GM19025 (cell line): ENCODE data around the gene KIAA0930.
"Not testable (repeated sequence)": the region's sequence is repeated elsewhere in the genome, so short reads cannot be mapped to it uniquely, and the experiment has no call there.

Source experiments
- ATAC-seq: cut with Tn5 transposase; IDR thresholded peaks from one replicate; pipeline ENCODE4 v1.9.1; 2021; ENCODE audit warnings: mild to moderate bottlenecking, low read depth, moderate library complexity; ENCODE audit not compliant: unreplicated experiment

Gene KIAA0930

DNA sequence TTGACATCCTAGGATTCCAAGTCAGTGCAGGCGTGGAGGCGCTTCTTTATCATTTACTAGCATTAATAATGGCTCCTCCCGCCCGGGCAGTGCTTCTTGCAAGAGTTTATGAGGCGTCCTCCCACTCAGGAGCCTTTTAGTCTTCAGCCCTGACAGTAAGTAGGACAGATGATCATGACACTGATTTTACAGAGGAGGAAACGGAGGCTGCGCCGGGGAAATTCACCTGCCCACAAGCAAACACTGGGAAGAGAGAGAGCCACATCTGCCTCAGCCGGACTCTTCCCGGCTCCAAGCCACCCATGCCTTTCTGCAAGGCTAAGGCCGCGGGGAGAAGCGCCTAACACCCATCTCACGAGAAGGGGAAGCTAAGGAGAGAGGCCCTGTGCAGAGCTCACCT, 35.9 kb downstream of the KIAA0930 start:
- ATAC-seq, result no peak

- ATAC-seq, result no peak
Observed at GRCh38 chr22:45204241-45204640, 36.5 kb downstream of the KIAA0930 start.

DNA sequence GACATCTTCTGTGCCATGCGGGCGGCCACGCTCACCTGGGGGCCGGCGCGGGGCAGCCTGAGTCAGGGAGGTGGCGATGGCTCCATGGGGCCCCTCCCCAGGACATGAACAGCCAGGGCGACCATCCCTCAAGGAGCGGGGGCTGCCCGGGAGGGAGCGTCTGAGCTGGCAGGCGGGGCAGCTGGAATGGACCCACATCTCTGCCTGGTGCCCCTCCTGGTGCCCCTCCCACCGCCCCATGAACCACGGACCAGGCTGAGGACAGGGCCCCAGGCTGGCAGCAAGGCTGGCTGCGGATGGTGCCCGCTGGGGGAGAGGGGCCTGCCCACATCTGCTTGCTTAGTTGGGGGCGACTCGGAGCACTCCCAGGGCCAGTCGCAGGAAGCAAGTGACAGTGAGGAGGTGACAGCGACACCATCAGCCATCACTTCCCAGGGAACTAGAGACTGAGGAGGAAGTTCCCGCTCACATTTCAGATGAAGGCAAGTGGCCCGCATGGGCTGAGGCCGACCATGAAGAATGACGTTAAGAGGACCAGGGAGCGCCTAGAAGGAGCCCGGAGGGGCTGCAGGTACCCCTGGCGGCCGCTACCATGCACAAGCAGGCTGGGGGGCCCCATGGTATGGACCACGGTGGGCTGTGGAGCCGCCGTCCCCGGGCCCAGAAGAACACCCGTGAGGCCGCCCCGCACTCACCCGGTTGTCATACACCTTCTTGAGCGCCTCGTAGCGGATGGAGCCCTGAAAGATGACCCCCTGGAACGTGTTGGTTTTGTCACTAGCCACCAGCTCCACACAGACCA, 37.3 kb downstream of the KIAA0930 start:
- no peak for ATAC-seq

DNA sequence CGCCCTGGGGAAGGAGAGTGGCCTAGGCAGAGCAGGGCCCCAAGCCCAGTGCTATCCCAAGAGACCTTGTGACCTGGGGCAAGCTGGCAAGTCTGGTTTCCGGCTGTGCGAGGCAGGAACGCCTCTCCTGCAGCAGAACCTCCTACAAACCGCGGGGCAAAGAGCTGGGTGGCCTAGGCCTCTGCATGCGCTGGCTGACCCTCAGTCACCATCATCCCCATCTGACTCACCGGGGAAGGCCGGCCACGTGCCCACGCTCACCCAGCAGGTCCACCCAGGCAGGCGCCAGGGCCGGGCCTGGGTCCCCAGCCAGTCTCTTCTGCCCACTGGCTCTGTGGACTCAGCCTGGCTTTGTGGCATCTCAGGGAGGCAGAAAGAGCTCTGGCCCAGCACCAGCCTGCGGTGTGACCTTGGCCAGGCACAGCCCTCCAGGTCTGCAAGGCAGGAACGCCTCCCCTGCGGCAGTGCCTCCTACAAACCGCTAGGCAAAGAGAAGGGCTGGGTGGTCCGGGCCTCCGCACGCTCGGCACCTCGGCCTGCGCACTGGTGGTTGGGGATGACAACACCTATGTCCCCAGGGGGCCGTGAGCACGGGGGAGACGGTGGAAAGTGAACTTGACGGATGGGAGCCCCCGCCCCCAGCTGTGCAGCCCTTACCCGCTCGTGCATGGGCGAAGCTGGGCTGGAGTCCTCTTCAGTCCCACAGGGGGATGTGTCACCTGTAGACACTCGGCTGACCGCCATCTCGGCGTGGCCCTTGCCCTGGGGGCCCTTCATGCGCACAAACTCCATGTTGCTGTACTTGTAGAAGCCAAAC, 38.2 kb downstream of the KIAA0930 start:
- ATAC-seq, result no peak

GRCh38 chr22:45201678-45202332, 38.9 kb downstream of the KIAA0930 start:
- no peak for ATAC-seq

GRCh38 chr22:45200860-45201511, 39.7 kb downstream of the KIAA0930 start:
- no peak for ATAC-seq

DNA sequence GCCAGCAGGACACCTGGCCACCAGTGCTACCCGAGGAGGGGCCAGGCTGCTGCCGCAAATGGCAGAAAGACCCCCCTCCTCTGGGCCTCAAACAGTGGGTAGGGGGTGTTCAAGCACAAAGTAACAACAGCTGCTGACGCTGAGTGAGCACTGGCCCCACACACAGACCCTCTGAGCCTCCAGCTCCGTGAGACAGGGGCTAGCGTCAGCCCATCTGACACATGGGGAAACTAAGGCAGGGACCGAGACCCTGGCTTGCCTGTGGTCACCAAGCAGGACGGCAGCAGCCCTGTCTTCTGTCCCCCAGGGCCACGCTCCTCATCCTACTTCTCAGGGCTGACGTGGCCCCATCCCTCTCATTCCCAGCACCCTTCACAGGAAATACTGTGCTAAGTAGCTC, 40.5 kb downstream of the KIAA0930 start:
- no peak for ATAC-seq

DNA sequence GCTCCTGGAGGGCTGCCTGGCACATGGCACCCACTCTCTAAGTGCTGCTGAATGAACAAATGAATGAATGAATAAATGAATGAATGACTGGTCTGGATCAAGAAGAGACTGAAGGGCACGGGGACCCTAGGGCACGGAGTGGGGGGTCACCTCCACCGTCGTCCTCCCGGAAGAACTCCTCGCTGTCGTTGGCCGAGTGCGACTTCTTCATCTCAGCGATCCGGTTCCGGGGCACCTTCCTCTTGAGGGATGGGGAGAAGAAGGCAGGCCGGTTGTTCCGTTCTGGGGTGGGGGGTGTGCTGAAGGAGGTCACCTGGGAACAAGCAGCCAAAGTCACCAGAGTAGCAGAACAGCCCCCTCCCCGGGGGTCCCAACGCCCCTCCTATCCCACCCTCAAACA, 41.0 kb downstream of the KIAA0930 start:
- ATAC-seq, result no peak

DNA sequence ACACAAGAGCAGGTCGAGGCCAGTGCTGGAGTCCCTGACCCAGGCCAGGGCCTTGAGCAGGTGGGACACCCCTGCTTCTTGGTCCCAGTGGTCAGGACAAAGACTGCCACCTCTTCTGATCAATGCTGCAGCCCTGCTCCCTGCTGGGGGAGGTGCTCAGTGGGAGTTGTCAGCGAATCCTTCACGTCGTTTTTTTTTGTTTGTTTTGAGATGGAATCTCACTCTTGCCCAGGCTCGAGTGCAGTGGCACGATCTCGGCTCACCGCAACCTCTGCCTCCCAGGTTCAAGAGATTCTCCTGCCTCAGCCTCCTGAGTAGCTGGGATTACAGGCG, 42.3 kb downstream of the KIAA0930 start:
- no peak for ATAC-seq

DNA sequence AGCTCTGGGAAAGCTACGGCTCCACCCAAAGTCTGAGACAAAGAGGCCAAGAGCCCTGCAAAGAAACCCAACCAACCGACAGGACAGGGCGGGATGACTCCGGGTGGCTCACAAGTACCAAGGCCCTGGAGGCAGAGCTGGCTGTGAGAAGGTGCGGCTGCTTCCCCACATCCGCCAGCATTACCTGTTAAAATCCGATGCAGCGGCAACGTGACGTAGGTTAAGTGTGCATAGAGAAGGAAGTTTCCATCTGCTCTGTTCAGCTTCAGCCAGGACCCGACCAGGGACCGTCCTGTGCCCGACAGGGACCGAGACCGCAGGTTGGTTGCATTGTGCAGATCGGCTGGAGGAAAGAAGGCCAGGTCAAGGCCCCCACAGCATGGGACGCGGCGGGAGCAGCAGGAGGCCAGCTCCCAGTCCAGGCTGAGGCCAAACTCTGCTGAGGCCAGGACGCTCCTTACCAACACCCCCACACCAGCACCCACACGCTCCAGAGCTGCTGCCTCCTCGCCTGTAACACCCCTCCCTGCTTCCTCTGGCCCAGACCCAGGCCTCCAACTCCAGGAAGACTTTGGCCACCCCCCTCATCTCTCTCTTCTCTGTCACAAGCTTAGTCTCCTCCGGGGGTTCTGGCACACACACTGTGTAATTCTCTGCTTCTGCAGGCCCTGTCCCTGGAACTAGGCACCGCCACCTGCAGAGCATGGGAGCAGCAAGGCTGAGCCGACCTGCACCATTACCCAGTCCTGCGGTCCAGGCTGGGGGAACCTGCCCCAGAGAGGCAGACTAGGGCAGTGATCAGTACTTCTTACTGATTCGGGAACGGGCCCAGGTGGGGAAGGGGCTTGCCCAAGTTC, 42.9 kb downstream of the KIAA0930 start:
- ATAC-seq, result no peak

- no peak for ATAC-seq
Observed at GRCh38 chr22:45196926-45197605, 43.6 kb downstream of the KIAA0930 start.

DNA sequence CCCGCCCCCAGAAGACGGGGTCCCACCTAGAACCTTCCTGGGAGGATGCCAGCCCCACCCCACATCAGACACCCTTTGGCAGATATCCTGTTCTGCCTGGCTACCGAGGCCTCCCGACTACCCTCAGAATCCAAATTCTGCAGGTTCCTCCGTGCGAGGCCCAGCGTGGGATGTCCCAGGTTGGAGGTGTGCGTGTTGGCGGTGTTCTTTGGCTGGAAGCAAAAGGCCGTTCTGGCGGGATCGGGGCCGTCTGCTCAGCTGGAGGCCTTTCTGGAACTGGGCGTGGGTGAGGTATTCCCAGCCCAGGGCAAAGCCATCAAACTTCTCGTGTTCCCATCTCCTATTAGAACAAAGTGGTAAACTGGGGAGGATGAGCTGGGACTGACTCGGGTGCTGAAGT, 44.4 kb downstream of the KIAA0930 start:
- ATAC-seq, result no peak

- ATAC-seq, result no peak
Observed at GRCh38 chr22:45195616-45196015, 45.1 kb downstream of the KIAA0930 start.

DNA sequence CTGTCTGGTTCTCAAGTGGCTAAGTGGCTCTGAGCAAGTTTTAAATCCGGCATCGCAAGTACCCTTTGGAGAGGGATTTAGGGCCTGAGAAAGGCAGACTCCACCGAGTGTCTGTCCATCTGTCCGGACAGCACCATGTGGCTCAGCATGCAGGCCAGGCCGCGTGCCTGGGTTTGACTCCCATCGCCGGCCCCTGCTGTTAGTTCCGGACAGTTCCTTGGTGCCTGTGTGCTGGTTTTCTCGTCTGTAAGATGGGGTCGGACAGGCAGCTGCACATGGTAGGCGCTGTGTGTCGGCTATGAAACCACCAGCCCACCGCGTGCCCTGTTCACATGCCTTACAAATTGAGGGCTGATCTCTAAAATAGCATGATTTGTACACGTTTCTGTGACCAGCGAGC, 46.0 kb downstream of the KIAA0930 start:
- no peak for ATAC-seq

- ATAC-seq, result no peak
Observed at GRCh38 chr22:45192701-45193187, 48.0 kb downstream of the KIAA0930 start.

GRCh38 chr22:45191746-45192145, 48.9 kb downstream of the KIAA0930 start:
- not testable (repeated sequence) for ATAC-seq

GRCh38 chr22:45190202-45190872, 50.4 kb downstream of the KIAA0930 start:
- no peak for ATAC-seq

GRCh38 chr22:45188779-45189178, 51.9 kb downstream of the KIAA0930 start:
- ATAC-seq, result no peak

- ATAC-seq, result no peak
Observed at GRCh38 chr22:45187891-45188290, 52.8 kb downstream of the KIAA0930 start.
